GM13977 (cell line): ENCODE results near the gene GRIN2D.

Source experiments
- DNase-seq: peaks from one replicate; pipeline ENCODE4 v3.0.0; 2012; ENCODE audit warnings: low spot score
- in situ Hi-C: fragments of 300-500 bp; cut with MboI; formaldehyde crosslinking; loops from one replicate; pipeline ENCODE4 v1.12.0; 2022; ENCODE audit warnings: low sequenced_read_pairs, low pct_unique_long_range_greater_than_20kb, mixed read lengths, inconsistent platforms; ENCODE audit not compliant: unreplicated experiment
- TF ChIP-seq, protein P1 (sequence below): IDR thresholded peaks from 2 replicates; pipeline ENCODE4 v1.5.1; 2012; ENCODE audit warnings: mild to moderate bottlenecking, control low read depth; ENCODE audit not compliant: insufficient read depth; ENCODE audit errors: extremely low read depth, missing control alignments

The GRIN2D gene

DNA sequence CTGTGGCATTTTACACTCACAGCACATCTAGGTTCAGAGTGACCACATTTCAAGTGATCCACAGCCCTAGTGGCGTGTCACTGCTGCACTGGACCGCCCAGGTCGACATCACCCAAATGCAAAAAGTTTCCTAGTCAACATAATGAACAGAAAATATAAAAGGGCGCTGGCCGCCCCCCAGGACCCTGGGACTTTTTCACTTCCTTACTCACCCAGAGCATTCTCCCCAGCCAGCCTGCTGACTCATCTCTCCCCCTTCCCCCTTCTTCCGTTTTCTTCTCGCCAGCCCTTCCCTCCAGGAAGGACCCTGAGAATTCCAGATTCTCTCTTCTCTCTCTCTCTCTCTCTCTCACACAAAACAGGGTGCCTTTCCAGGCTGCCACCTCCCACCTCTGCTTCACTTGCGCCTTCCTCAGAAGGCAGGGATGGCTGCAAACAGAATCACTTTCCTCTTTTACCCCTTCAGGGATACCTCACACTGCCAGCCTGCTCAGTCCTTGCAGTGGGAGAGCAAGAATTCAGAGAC lies 31.3 kb downstream of the GRIN2D start:
- TF ChIP-seq, protein P1, sequence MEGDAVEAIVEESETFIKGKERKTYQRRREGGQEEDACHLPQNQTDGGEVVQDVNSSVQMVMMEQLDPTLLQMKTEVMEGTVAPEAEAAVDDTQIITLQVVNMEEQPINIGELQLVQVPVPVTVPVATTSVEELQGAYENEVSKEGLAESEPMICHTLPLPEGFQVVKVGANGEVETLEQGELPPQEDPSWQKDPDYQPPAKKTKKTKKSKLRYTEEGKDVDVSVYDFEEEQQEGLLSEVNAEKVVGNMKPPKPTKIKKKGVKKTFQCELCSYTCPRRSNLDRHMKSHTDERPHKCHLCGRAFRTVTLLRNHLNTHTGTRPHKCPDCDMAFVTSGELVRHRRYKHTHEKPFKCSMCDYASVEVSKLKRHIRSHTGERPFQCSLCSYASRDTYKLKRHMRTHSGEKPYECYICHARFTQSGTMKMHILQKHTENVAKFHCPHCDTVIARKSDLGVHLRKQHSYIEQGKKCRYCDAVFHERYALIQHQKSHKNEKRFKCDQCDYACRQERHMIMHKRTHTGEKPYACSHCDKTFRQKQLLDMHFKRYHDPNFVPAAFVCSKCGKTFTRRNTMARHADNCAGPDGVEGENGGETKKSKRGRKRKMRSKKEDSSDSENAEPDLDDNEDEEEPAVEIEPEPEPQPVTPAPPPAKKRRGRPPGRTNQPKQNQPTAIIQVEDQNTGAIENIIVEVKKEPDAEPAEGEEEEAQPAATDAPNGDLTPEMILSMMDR = no peak
- peak; percentile 60 for DNase-seq
- in situ Hi-C loops = no loop called here

DNA sequence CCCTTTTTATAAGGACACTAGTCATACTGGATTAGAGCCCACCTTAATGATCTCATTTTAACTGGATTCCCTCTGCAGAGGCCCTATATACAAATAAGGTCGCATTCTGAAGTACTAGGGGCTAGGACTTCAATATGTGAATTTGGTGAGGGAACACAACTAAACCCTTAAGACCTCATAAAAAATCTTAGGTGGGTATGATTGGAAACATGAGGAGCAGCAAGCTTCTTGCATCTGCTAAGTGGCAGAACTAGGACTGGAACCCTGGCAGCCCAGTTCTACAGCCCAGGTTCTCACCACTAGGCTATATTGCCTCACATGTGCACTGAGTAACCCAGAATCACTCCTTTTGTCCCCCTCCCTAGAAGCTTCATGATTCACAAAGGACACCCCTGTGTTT lies 35.2 kb downstream of the GRIN2D start:
- DNase-seq = no peak
- in situ Hi-C loops = no loop called here
- TF ChIP-seq, protein P1 = no peak

DNA sequence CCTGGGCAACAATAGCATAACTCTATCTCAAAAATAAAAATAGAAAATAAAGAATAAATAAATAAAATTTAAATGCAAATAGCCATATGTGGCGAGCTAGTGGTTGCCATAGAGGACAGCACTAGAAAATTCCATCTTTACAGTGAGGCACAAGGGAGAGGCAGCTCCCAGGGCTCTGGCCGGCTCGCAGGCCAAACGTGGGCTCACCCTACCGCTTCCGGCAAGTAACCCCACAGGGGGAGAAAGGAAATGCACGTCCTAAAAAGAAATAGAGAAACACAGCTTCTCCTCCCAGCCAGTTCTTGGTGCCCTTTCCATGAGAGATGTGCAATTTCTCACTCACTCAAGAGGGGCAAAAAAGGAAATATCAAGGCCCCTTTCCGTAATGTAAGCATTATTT lies 39.9 kb downstream of the GRIN2D start:
- in situ Hi-C loops = no loop called here
- TF ChIP-seq, protein P1 = no peak
- no peak for DNase-seq

DNA sequence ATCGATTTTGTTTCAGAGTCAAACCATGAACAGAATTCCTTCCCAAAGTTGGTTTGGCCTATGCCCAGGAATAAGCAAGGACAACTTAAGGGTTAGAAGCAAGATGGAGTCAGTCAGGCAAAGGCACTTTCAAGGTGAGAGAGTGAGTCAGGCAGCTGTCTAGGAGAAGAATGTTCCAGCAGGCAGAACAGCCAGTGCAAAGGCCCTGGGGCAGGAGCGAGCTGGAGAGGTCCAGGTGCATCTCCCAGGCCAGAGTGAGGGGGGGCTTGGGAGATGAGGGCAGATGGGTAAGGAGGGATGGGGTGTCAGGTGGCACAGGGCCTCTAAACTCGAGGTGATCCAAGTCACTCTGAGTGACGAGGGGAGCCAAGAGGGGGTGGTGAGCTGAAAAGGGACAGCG lies 43.1 kb downstream of the GRIN2D start:
- no peak for DNase-seq
- TF ChIP-seq, protein P1 = no peak
- in situ Hi-C loops = no loop called here

DNA sequence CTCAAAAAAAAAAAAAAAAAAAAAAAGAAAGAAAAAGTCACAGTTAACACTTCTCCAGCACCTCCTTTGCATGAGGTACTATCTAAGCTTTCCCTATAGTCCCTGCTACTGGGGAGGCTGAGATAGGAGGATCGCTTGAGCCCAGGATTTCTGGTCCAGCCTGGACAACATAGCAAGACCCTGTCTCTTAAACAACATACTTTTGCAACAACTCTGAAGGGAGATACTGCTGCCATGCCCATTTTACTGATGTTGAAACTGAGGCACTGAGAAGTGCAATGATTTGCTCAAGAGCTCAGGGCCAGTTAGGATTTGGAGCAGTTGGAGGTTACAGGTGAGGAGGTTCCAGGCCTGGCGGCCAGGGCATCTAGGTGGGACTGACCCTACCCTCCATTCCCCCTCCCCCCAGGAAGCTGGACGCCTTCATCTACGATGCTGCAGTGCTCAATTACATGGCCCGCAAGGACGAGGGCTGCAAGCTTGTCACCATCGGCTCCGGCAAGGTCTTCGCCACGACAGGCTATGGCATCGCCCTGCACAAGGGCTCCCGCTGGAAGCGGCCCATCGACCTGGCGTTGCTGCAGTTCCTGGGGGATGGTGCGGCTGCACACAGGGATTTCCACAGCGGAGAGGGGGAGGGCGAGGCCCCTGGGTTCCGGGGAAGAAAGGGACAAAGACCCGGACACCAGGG lies 48.0 kb downstream of the GRIN2D start:
- TF ChIP-seq, protein P1 = no peak
- no peak for DNase-seq
- in situ Hi-C loops = no loop called here

DNA sequence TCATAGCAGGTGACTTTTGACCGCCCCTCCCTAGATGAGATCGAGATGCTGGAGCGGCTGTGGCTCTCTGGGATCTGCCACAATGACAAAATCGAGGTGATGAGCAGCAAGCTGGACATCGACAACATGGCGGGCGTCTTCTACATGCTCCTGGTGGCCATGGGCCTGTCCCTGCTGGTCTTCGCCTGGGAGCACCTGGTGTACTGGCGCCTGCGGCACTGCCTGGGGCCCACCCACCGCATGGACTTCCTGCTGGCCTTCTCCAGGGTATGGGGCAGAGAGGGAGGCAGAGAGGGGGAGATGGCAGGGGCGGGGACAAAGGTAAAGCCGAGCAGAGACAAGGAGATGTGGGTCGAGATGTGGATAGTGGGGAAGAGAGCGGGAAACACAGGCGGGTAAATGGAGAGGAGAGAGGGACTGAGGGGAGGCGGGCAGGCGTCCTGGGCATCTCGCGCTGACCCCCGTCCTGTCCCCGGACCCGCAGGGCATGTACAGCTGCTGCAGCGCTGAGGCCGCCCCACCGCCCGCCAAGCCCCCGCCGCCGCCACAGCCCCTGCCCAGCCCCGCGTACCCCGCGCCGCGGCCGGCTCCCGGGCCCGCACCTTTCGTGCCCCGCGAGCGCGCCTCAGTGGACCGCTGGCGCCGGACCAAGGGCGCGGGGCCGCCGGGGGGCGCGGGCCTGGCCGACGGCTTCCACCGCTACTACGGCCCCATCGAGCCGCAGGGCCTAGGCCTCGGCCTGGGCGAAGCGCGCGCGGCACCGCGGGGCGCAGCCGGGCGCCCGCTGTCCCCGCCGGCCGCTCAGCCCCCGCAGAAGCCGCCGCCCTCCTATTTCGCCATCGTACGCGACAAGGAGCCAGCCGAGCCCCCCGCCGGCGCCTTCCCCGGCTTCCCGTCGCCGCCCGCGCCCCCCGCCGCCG lies 48.9 kb downstream of the GRIN2D start:
- in situ Hi-C loops = no loop called here
- TF ChIP-seq, protein P1 = no peak
- DNase-seq = peak; percentile 21
